Lower leg skin (tissue), 3 donors: ENCODE measurements around the gene COX7B2.

Experiments used
- CTCF ChIP-seq, 3 donors: fragments of 450-650 bp; IDR thresholded peaks; one replicate each; pipeline ENCODE4 v1.5.1; 2016; ENCODE audit warnings: antibody characterized with exemption in 3 of 3, mild to moderate bottlenecking in 3 of 3, moderate library complexity in 2 of 3
- POLR2A ChIP-seq, 2 donors: fragments of 450-650 bp; IDR thresholded peaks; one replicate each; pipeline ENCODE4 v1.6.1; 2016 to 2017; ENCODE audit warnings: antibody characterized with exemption in 2 of 2, mild to moderate bottlenecking in 1 of 2, moderate library complexity in 1 of 2

GRCh38 chr4:46852800-46853199, 56.2 kb downstream of the COX7B2 start:
- no peak for TF ChIP-seq POLR2A (IDR thresholded peaks at IDR 0.05)
- TF ChIP-seq CTCF (IDR thresholded peaks at IDR 0.05), result no peak
